BLaER1 treated with 17β-estradiol and CSF1 and Interleukin-3, amounts not matched to agents 10 nM and 100 nM (cell line): ENCODE results near the gene DYNLT1.

ENCODE experiments used
- H3K27ac ChIP-seq, 11 experiments: shearing (Covaris generic); formaldehyde crosslinking; 2 replicates each; pipeline ENCODE4 v1.8.1; 2022
- H3K27me3 ChIP-seq, 11 experiments: shearing (Covaris generic); formaldehyde crosslinking; 2 replicates each; pipeline ENCODE4 v1.8.1; 2022
- H3K36me3 ChIP-seq, 11 experiments: shearing (Covaris generic); formaldehyde crosslinking; 2 replicates each; pipeline ENCODE4 v1.8.1; 2022
- H3K4me1 ChIP-seq, 10 experiments: shearing (Covaris generic); formaldehyde crosslinking; 2 replicates each; pipeline ENCODE4 v1.8.1; 2022
- H3K4me2 ChIP-seq, 11 experiments: shearing (Covaris generic); formaldehyde crosslinking; 2 replicates each; pipeline ENCODE4 v1.8.1; 2022
- H3K4me3 ChIP-seq, 10 experiments: shearing (Covaris generic); formaldehyde crosslinking; 2 replicates each; pipeline ENCODE4 v1.8.1; 2022
- H3K9ac ChIP-seq, 11 experiments: shearing (Covaris generic); formaldehyde crosslinking; 2 replicates each; pipeline ENCODE4 v1.8.1; 2022
- H3K9me3 ChIP-seq, 11 experiments: shearing (Covaris generic); formaldehyde crosslinking; replicated peaks in 1 of 11; 2 replicates each; pipeline ENCODE4 v1.8.1; 2022
- H4K20me1 ChIP-seq, 11 experiments: shearing (Covaris generic); formaldehyde crosslinking; 2 replicates each; pipeline ENCODE4 v1.8.1; 2022
- Cebpa-rat ChIP-seq, 11 experiments: shearing (Covaris generic); IDR thresholded peaks; 2 replicates each; pipeline ENCODE4 v1.8.1; 2022

DYNLT1 gene

DNA sequence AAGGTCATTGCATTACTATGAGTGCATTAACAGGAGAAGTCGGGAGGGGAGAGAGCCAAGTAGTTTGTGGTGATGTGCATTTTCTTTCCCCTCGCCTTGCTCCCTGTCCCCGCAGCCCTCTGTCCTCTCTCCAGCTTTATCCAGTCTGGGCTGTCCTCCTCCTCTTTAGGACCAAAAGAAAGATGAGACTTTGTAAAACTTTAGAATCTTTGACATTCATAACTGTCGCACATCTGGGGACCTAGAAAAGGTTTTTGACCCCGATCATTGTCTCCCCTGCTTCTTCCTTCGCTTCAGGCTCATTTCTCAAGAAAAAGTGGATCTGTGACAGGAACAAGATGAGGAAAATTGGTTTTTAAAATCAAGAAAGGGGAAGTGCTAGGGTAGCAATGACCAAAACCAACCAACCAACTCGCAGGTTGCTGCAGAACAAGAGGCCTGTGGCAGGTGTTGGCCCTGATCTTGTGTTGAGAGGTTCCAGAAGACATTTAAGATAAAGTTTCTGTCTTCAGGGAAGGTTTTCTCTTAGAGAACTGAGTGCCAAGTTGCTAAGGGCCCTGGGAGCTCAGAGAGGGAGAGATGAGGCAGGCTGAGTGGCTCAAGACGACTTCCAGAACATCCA, 22.9 kb upstream of the DYNLT1 start:
- Histone ChIP-seq H3K9me3 (peaks cover 0 to 9% (median 0%) of the 10 kb centered on the region in 11 experiments; a peak in 1 of 22 replicates), H3K4me2 (peak overlapping the region in 10 of 11 experiments; percentile 5 to 88 (median 74); a peak in 18 of 22 replicates), H3K4me3 (peak overlapping the region in 1 of 10 experiments; percentile 17; a peak in 2 of 20 replicates), H3K36me3 (peaks cover 0 to 21% (median 0%) of the 10 kb centered on the region in 11 experiments; a peak in 7 of 22 replicates), H3K27ac (peak overlapping the region in 10 of 11 experiments; percentile 60 to 99 (median 90); a peak in 20 of 22 replicates), H3K4me1 (peaks cover 17 to 86% (median 56%) of the 10 kb centered on the region in 10 experiments; a peak in 19 of 20 replicates), H3K27me3 (peaks cover 0 to 74% (median 70%) of the 10 kb centered on the region in 11 experiments; a peak in 20 of 22 replicates), H3K9ac (peak overlapping the region in 8 of 11 experiments; percentile 50 to 88 (median 81); a peak in 14 of 22 replicates), H4K20me1 (no peaks in the 10 kb centered on the region)
- peak in 4 of 11 experiments; percentile 1 to 87 (median 37); a peak in 6 of 22 replicates for TF ChIP-seq Cebpa-rat (IDR thresholded peaks at IDR 0.05)

DNA sequence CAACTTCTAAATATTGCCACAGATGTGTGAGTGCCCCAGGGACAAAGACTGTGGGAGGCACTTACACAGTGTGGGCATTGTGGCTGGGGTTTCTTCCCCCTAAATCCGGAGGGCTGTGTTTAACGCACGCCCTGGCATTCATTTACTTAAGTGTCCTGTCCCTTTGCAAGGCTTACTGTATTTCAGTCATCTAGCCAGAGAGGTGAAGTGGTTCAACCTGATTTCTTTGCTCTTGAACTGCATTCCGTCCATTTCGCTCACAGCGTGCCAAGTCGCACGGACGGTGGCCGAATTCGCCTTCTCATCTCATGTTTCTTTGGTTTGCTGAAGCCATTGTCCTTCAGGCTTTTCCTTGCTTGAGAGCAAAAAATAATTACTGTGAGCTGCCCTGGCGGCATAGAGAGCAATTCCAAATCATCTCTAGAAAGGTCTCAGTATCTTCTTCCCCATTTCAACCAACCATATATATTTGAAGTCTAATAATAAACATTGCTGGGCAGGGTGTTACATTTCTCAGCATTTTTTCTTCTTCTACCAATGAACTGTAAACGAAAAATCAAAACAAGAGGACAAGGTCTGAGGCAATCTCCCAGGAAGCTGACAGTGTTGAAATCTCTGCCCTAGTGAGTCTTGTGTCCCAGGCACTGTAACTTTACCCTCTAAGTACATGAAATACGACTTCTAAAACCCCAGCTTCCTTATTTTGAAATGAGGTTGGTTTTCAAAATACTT, 22.3 kb upstream of the DYNLT1 start:
- peaks cover 0 to 9% (median 0%) of the 10 kb centered on the region in 11 experiments; a peak in 1 of 22 replicates for H3K9me3 ChIP-seq
- H3K4me3 ChIP-seq, result peak overlapping the region in 2 of 10 experiments; percentile 11 to 22; a peak in 1 of 20 replicates
- peak overlapping the region; percentile 6 to 95 (median 75); a peak in 20 of 22 replicates for H3K4me2 ChIP-seq
- TF ChIP-seq Cebpa-rat (IDR thresholded peaks at IDR 0.05), result peak in 10 of 11 experiments; percentile 49 to 99 (median 94); a peak in 16 of 22 replicates
- peak overlapping the region in 10 of 11 experiments; percentile 57 to 99 (median 90); a peak in 19 of 22 replicates for H3K27ac ChIP-seq
- peaks cover 0 to 80% (median 77%) of the 10 kb centered on the region in 11 experiments; a peak in 20 of 22 replicates for H3K27me3 ChIP-seq
- H4K20me1 ChIP-seq, result no peaks in the 10 kb centered on the region
- peak overlapping the region in 9 of 11 experiments; percentile 36 to 92 (median 80); a peak in 15 of 22 replicates for H3K9ac ChIP-seq
- peaks cover 18 to 93% (median 60%) of the 10 kb centered on the region in 10 experiments; a peak in 19 of 20 replicates for H3K4me1 ChIP-seq
- H3K36me3 ChIP-seq, result peaks cover 0 to 21% (median 0%) of the 10 kb centered on the region in 11 experiments; a peak in 7 of 22 replicates

DNA sequence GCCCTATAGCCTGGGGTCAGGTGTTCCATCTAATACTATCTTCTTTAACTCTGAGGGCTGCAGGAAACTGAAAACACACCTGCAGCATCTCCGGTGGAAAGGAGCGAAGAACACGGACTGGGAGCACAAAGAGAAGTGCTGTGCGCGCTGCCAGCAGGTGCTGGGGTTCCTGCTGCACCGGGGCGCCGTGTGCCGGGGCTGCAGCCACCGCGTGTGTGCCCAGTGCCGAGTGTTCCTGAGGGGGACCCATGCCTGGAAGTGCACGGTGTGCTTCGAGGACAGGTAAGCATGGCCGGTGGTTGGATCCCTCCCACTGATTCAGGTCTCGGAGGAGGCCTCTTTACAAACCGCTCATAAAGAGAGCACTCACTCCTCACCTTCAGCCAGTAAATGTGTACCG, 20.8 kb upstream of the DYNLT1 start:
- Histone ChIP-seq H3K4me3 (no peak overlapping the region), H3K9me3 (peaks cover 0 to 9% (median 0%) of the 10 kb centered on the region in 11 experiments; a peak in 1 of 22 replicates), H3K9ac (peak overlapping the region in 5 of 11 experiments; percentile 76 to 92 (median 86); a peak in 4 of 22 replicates), H3K27ac (peak overlapping the region in 6 of 11 experiments; percentile 88 to 99 (median 98); a peak in 10 of 22 replicates), H3K36me3 (peaks cover 0 to 21% (median 0%) of the 10 kb centered on the region in 11 experiments; a peak in 7 of 22 replicates), H3K4me2 (peak overlapping the region in 7 of 11 experiments; percentile 74 to 95 (median 88); a peak in 12 of 22 replicates), H3K4me1 (peaks cover 18 to 98% (median 65%) of the 10 kb centered on the region in 10 experiments; a peak in 19 of 20 replicates), H4K20me1 (no peaks in the 10 kb centered on the region), H3K27me3 (peaks cover 0 to 91% (median 85%) of the 10 kb centered on the region in 11 experiments; a peak in 20 of 22 replicates)
- no peak for TF ChIP-seq Cebpa-rat (IDR thresholded peaks at IDR 0.05)

- Histone ChIP-seq H3K4me1 (peaks cover 18 to 98% (median 69%) of the 10 kb centered on the region in 10 experiments; a peak in 19 of 20 replicates), H3K36me3 (peaks cover 0 to 16% (median 0%) of the 10 kb centered on the region in 11 experiments; a peak in 7 of 22 replicates), H4K20me1 (no peaks in the 10 kb centered on the region), H3K27me3 (peaks cover 0 to 80% (median 76%) of the 10 kb centered on the region in 11 experiments; a peak in 20 of 22 replicates), H3K9ac (peak overlapping the region in 5 of 11 experiments; percentile 36 to 71 (median 62); a peak in 8 of 22 replicates), H3K4me3 (peak overlapping the region in 4 of 10 experiments; percentile 41 to 51 (median 46); a peak in 8 of 20 replicates), H3K27ac (peak overlapping the region in 6 of 11 experiments; percentile 47 to 97 (median 69); a peak in 10 of 22 replicates), H3K9me3 (peaks cover 0 to 9% (median 0%) of the 10 kb centered on the region in 11 experiments; a peak in 1 of 22 replicates), H3K4me2 (peak overlapping the region in 9 of 11 experiments; percentile 23 to 95 (median 75); a peak in 16 of 22 replicates)
- TF ChIP-seq Cebpa-rat (IDR thresholded peaks at IDR 0.05), result no peak
Observed at GRCh38 chr6:158663625-158664165, 19.2 kb upstream of the DYNLT1 start.

GRCh38 chr6:158662954-158663624, 18.5 kb upstream of the DYNLT1 start:
- peaks cover 0 to 9% (median 0%) of the 10 kb centered on the region in 11 experiments; a peak in 1 of 22 replicates for H3K9me3 ChIP-seq
- H3K9ac ChIP-seq, result peak overlapping the region in 6 of 11 experiments; percentile 10 to 71 (median 62); a peak in 10 of 22 replicates
- H3K27me3 ChIP-seq, result peaks cover 0 to 74% (median 70%) of the 10 kb centered on the region in 11 experiments; a peak in 20 of 22 replicates
- peaks cover 0 to 16% (median 0%) of the 10 kb centered on the region in 11 experiments; a peak in 7 of 22 replicates for H3K36me3 ChIP-seq
- H4K20me1 ChIP-seq, result no peaks in the 10 kb centered on the region
- H3K27ac ChIP-seq, result peak overlapping the region in 7 of 11 experiments; percentile 15 to 97 (median 69); a peak in 12 of 22 replicates
- peak overlapping the region; percentile 23 to 95 (median 59); a peak in 20 of 22 replicates for H3K4me2 ChIP-seq
- H3K4me3 ChIP-seq, result peak overlapping the region in 4 of 10 experiments; percentile 41 to 51 (median 46); a peak in 9 of 20 replicates
- H3K4me1 ChIP-seq, result peaks cover 18 to 92% (median 63%) of the 10 kb centered on the region in 10 experiments; a peak in 19 of 20 replicates
- TF ChIP-seq Cebpa-rat (IDR thresholded peaks at IDR 0.05), result no peak

GRCh38 chr6:158662607-158662953, 18.0 kb upstream of the DYNLT1 start:
- Histone ChIP-seq H4K20me1 (no peaks in the 10 kb centered on the region), H3K9me3 (peaks cover 0 to 9% (median 0%) of the 10 kb centered on the region in 11 experiments; a peak in 1 of 22 replicates), H3K27me3 (peaks cover 0 to 68% (median 65%) of the 10 kb centered on the region in 11 experiments; a peak in 20 of 22 replicates), H3K27ac (peak overlapping the region in 6 of 11 experiments; percentile 47 to 97 (median 69); a peak in 9 of 22 replicates), H3K9ac (peak overlapping the region in 4 of 11 experiments; percentile 62 to 71 (median 65); a peak in 6 of 22 replicates), H3K4me3 (peak overlapping the region in 3 of 10 experiments; percentile 41 to 49 (median 44); a peak in 7 of 20 replicates), H3K4me1 (peaks cover 18 to 88% (median 58%) of the 10 kb centered on the region in 10 experiments; a peak in 19 of 20 replicates), H3K4me2 (peak overlapping the region in 10 of 11 experiments; percentile 23 to 95 (median 66); a peak in 18 of 22 replicates), H3K36me3 (peaks cover 0 to 16% (median 0%) of the 10 kb centered on the region in 11 experiments; a peak in 7 of 22 replicates)
- no peak for TF ChIP-seq Cebpa-rat (IDR thresholded peaks at IDR 0.05)
